Lower leg skin (tissue), 4 donors: ENCODE data around the gene CCDC92. TPM values are rescaled to one million over a fixed set of nuclear protein-coding genes. Genes with fewer than 3 reads are reported as not detected.
"Not testable (repeated sequence)": the region's sequence is repeated elsewhere in the genome, so short reads cannot be mapped to it uniquely, and the experiment has no call there.

ENCODE experiments used
- DNase-seq, 2 donors: peaks; one replicate each; pipeline ENCODE4 v3.0.0-alpha.2; 2019; ENCODE audit warnings: low spot score in 2 of 2
- H3K4me3 ChIP-seq: fragments of 200-600 bp; sonication (generic); 2 replicates; pipeline ENCODE4 v1.5.1; 2017; ENCODE audit warnings: mild to moderate bottlenecking, low read depth; ENCODE audit not compliant: poor library complexity, severe bottlenecking
- CTCF ChIP-seq, 3 donors: fragments of 450-650 bp; IDR thresholded peaks; one replicate each; pipeline ENCODE4 v1.5.1; 2016; ENCODE audit warnings: antibody characterized with exemption in 3 of 3, mild to moderate bottlenecking in 3 of 3, moderate library complexity in 2 of 3
- POLR2A ChIP-seq, 2 donors: fragments of 450-650 bp; IDR thresholded peaks; one replicate each; pipeline ENCODE4 v1.6.1; 2016 to 2017; ENCODE audit warnings: antibody characterized with exemption in 2 of 2, mild to moderate bottlenecking in 1 of 2, moderate library complexity in 1 of 2
- WGBS, 2 donors: methylation state at CpG; one replicate each; pipeline ENCODE4 v1.1.5; 2018; 5-methylcytosine and 5-hydroxymethylcytosine counted together
- intact Hi-C: fragments of 100-400 bp; cut with DNase I; formaldehyde crosslinking; loops from one replicate; pipeline ENCODE4 v1.15.0; 2023; ENCODE audit warnings: low total_unique reads
- total RNA-seq, 4 donors: library from RNA; depleted of rRNA; stranded (reverse); fragments of >200 nt; gene quantifications; one replicate each; pipeline ENCODE4 v1.1.0, GENCODE V29; 2016

The CCDC92 gene
- total RNA-seq, 4 donors from 2014 or later, result 6.7 to 11.9 (median 10.1) TPM

- TF ChIP-seq CTCF (IDR thresholded peaks at IDR 0.05), result no peak
- no peak for TF ChIP-seq POLR2A (IDR thresholded peaks at IDR 0.05)
- intact Hi-C loops, result no loop called here
- 90 to 92% methylated on average over 15 of the region's 15 CpGs for WGBS, 2 donors
- DNase-seq, result no peak
- no peak overlapping the region for H3K4me3 ChIP-seq
Measured at GRCh38 chr12:123950476-123951349, 21.9 kb downstream of the CCDC92 start.

GRCh38 chr12:123949770-123950165, 22.9 kb downstream of the CCDC92 start:
- TF ChIP-seq POLR2A (IDR thresholded peaks at IDR 0.05), result no peak
- no peak for TF ChIP-seq CTCF (IDR thresholded peaks at IDR 0.05)
- 92 to 96% methylated on average over 15 of the region's 15 CpGs for WGBS, 2 donors
- intact Hi-C loops, result no loop called here
- H3K4me3 ChIP-seq, result no peak overlapping the region
- peak in 1 of 2 donors; percentile 17 for DNase-seq

GRCh38 chr12:123948796-123949769, 23.5 kb downstream of the CCDC92 start:
- intact Hi-C loops, result no loop called here
- H3K4me3 ChIP-seq, result no peak overlapping the region
- TF ChIP-seq POLR2A (IDR thresholded peaks at IDR 0.05) (no peak), CTCF (IDR thresholded peaks at IDR 0.05) (no peak)
- 89 to 91% methylated on average over 19 of the region's 19 CpGs for WGBS, 2 donors
- peak in 1 of 2 donors; percentile 36 for DNase-seq

GRCh38 chr12:123948401-123948795, 24.2 kb downstream of the CCDC92 start:
- DNase-seq, result no peak
- WGBS, 2 donors, result 94 to 95% methylated on average over 11 of the region's 11 CpGs
- no peak for TF ChIP-seq CTCF (IDR thresholded peaks at IDR 0.05)
- no peak for TF ChIP-seq POLR2A (IDR thresholded peaks at IDR 0.05)
- no peak overlapping the region for H3K4me3 ChIP-seq
- intact Hi-C loops, result no loop called here

- 89 to 92% methylated on average over 7 of the region's 7 CpGs for WGBS, 2 donors
- intact Hi-C loops, H3K4me3 ChIP-seq, DNase-seq: not testable (repeated sequence)
Measured at GRCh38 chr12:123947531-123947930, 25.1 kb downstream of the CCDC92 start.

GRCh38 chr12:123946516-123947505, 25.8 kb downstream of the CCDC92 start:
- H3K4me3 ChIP-seq, DNase-seq, intact Hi-C loops: not testable (repeated sequence)
- 93 to 95% methylated on average over 7 to 25 of the region's 35 CpGs for WGBS, 2 donors
